Fibroblast of lung (primary cell): Measurements from ENCODE around the gene GYPE.
"Not testable (repeated sequence)": the region's sequence is repeated elsewhere in the genome, so short reads cannot be mapped to it uniquely, and the experiment has no call there.

ENCODE experiments used
- EZH2 ChIP-seq: IDR thresholded peaks from 2 replicates; pipeline ENCODE4 v1.5.1; 2012; ENCODE audit warnings: low read length, control low read depth, mild to moderate bottlenecking; ENCODE audit errors: missing control alignments
- TF ChIP-seq, protein P1 (sequence below), 2 donors: IDR thresholded peaks in 1 of 2; conservative IDR thresholded peaks in 1 of 2; 1 replicate in 1 of 2; 2 replicates in 1 of 2; pipeline ENCODE4 v1.5.1; 2011 to 2012; ENCODE audit warnings: low read length in 2 of 2, control low read depth in 1 of 2, inconsistent platforms in 1 of 2, low read depth in 1 of 2, mild to moderate bottlenecking in 1 of 2

DNA sequence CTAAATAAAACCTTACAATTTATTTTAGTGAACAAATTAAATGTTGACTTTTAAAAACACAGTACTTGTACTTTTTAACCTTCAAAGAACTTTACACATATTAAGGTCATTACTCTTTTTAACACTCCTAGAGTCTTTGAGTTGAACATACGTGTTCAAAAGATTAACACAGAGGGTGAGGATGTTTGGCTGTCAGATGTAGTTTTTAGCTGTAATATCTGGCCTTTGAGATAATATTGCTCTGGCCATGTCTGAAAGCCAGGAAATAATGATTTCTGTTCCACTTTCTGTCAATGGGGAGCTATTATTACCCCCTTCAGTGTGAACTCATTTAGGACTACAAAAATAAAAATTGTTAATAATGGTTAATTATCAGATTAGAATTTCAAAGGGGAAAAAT is 42.1 kb upstream of the GYPE start:
- TF ChIP-seq, protein P1, sequence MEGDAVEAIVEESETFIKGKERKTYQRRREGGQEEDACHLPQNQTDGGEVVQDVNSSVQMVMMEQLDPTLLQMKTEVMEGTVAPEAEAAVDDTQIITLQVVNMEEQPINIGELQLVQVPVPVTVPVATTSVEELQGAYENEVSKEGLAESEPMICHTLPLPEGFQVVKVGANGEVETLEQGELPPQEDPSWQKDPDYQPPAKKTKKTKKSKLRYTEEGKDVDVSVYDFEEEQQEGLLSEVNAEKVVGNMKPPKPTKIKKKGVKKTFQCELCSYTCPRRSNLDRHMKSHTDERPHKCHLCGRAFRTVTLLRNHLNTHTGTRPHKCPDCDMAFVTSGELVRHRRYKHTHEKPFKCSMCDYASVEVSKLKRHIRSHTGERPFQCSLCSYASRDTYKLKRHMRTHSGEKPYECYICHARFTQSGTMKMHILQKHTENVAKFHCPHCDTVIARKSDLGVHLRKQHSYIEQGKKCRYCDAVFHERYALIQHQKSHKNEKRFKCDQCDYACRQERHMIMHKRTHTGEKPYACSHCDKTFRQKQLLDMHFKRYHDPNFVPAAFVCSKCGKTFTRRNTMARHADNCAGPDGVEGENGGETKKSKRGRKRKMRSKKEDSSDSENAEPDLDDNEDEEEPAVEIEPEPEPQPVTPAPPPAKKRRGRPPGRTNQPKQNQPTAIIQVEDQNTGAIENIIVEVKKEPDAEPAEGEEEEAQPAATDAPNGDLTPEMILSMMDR (conservative IDR thresholded peaks at IDR 0.05 in 1 of 2, IDR thresholded peaks at IDR 0.05 in 1 of 2; ENCODE audit: low read depth in 1 of 2, low read length in 2 of 2), result not testable (repeated sequence)
- not testable (repeated sequence) for TF ChIP-seq EZH2
